Ramos (cell line): ENCODE data around the gene CLC.

Experiments used
- in situ Hi-C: fragments of 300-500 bp; cut with MboI; formaldehyde crosslinking; loops from one replicate; pipeline ENCODE4 v1.14.3; 2022; ENCODE audit warnings: low sequenced_read_pairs; ENCODE audit not compliant: unreplicated experiment

The CLC gene

GRCh38 chr19:39681416-39681815 is 56.4 kb downstream of the CLC start:
- in situ Hi-C loops, result no loop called here
